ENCODE results near the gene JMJD8.
"Not testable (repeated sequence)": the region's sequence is repeated elsewhere in the genome, so short reads cannot be mapped to it uniquely, and the experiment has no call there.

Gene JMJD8

DNA sequence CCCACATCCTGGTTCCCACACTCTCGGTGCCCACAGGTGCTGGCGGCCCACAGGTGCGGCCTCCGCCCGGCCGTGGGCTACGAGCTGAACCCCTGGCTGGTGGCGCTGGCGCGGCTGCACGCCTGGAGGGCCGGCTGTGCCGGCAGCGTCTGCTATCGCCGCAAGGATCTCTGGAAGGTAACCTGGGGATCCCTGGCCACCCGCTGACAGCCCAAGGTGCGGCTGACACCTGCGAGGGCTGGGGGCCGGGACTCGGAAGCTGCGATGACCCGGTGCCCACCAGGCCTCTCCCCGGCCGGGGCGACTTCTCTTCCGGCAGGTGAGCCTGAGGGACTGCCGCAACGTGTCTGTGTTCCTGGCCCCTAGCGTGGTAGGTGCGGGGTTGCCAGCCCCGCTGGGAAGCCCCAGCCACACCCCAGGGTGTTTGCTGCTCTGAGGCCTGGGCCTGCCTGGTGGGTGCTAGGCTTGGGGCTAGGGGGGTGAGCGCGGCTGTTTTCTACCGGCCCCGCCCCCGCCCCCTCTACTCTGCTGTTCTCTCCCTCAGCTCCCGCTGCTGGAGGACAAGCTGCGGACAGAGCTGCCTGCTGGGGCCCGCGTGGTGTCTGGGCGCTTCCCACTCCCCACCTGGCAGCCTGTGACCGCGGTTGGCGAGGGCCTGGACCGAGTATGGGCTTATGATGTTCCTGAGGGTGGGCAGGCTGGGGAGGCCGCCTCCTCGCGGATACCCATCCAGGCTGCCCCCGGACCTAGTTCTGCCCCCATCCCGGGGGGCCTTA lies 37.8 kb upstream of the JMJD8 start:
- DNase-seq = no peak

DNA sequence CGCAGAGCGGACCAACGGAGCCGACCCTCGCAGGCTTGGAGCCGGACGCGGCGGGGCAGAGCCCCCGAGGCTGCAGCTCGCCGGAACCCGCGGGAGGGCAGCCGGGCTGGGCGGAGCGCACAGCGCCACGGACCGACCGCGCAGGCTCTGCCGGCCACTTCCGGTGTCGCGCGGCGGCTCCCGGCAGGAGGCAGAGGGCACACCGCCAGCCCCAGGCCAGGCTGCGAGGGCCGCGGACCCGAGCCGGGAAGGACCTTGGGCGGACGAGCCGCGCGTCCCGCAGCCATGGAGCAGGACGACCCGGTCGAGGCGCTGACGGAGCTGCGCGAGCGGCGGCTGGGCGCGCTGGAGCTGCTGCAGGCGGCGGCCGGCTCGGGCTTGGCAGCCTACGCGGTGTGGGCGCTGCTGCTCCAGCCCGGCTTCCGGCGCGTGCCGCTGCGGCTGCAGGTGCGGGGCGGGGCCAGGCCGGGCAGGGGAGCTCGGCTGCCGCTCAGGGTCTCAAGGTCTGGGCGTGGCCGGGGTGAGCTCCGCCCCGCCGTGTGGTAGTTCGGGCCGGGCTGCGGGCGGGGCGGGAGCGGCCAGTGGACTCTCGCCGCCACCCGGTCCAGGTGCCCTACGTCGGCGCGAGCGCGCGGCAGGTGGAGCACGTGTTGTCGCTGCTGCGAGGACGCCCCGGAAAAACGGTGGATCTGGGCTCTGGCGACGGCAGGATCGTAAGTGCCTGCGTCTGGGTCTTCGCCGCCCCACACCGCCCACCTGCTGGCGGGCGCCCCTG lies 37.0 kb upstream of the JMJD8 start, which contains the start of gene ANTKMT:
Gene ANTKMT (plus strand): TSS at position 157 of the 775 bp plus-strand sequence. CDS start 129 bp downstream, at position 286.
- peak; percentile 63 for DNase-seq

- DNase-seq = peak; percentile 22
Observed at GRCh38 chr16:720447-720989, 36.4 kb upstream of the JMJD8 start.

GRCh38 chr16:719815-720446 lies 35.8 kb upstream of the JMJD8 start:
- no peak for DNase-seq

DNA sequence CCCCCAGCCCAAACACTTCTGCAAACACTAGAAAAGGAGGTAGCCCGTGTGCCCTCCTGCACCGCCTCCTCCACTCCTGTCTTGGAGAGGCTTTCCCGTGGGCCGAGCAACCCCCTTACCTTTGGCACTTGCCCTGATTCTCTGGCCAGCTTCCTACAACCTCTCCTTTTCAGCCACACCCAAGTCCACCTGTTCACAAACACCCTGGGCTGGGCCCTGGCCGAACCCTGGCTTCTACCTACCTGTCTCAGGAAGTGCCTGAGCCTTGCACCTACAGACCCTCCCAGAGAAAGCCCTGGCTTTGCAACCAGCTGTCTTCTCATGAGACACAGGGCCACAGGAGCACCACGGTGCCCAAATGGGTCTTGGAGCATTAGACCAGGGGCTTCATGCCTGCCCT lies 34.8 kb upstream of the JMJD8 start:
- DNase-seq = no peak

DNA sequence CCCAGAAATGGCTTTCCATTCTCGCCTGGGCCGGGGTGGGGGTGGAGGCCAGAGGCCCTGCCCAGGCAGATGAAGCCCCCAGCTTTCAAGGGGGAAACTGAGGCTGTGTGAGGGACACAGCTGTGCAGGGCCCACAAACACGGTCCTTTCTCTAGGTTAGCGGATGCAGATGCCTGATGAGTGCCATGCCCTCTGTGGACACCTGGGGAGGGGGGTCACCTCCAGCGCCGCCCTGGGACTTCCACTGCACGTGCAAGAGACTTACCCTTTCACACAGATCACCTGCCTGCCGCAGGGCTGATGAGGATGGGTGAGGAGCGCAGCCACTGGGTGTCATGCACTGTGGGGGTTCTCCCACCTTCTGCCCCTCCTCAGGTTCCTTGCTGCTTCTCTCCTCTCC lies 34.3 kb upstream of the JMJD8 start:
- no peak for DNase-seq

GRCh38 chr16:717450-718245 lies 33.5 kb upstream of the JMJD8 start:
- DNase-seq = no peak

DNA sequence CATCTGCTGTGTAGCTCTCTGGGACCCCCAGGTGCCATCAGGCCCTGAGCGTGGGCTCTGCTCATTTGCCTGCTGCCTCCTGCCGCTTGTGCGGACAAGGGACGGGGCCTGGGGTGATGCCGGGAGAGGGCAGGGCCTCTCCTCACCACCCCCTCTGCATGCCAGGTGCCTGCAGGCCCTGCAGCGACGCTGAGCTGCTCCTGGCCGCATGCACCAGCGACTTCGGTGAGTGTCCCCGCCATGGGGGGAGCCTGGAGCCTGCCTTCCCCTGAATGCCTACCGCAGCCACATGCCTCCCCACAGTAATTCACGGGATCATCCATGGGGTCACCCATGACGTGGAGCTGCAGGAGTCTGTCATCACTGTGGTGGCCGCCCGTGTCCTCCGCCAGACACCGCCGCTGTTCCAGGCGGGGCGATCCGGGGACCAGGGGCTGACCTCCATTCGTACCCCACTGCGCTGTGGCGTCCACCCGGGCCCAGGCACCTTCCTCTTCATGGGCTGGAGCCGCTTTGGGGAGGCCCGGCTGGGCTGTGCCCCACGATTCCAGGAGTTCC lies 32.7 kb upstream of the JMJD8 start:
- no peak for DNase-seq

GRCh38 chr16:716200-716568 lies 32.0 kb upstream of the JMJD8 start:
- DNase-seq = no peak

DNA sequence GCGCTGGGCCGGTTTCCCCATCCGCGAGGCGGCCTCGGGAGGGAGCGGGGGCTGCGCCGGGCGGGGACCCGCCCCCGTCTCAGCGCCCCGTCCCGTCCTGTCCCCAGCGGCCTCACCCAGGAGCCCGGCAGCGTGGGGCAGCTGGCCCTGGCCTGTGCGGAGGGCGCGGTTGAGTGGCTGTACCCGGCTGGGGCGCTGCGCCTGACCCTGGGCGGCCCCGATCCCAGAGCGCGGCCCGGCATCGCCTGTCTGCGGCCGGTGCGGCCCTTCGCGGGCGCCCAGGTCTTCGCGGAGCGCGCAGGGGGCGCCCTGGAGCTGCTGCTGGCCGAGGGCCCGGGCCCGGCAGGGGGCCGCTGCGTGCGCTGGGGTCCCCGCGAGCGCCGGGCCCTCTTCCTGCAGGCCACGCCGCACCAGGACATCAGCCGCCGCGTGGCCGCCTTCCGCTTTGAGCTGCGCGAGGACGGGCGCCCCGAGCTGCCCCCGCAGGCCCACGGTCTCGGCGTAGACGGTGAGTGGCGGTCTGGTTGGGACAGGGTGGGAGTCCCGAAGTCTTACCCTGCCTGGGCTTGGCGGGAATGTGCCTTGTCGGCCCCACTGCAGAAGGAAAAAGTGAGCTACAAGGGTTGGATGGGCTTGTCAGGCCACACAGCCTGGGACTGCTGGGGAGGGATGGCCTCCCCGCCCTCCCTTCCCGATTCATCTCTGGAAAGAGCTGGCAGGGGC lies 31.5 kb upstream of the JMJD8 start:
- DNase-seq = no peak

- DNase-seq = peak; percentile 32
Observed at GRCh38 chr16:714558-715476, 30.7 kb upstream of the JMJD8 start, which contains the start of gene METRN. TSS of gene METRN (plus strand) at chr16:715118. CDS start at chr16:715290, 172 bp downstream.

GRCh38 chr16:714079-714478 lies 29.9 kb upstream of the JMJD8 start:
- no peak for DNase-seq

DNA sequence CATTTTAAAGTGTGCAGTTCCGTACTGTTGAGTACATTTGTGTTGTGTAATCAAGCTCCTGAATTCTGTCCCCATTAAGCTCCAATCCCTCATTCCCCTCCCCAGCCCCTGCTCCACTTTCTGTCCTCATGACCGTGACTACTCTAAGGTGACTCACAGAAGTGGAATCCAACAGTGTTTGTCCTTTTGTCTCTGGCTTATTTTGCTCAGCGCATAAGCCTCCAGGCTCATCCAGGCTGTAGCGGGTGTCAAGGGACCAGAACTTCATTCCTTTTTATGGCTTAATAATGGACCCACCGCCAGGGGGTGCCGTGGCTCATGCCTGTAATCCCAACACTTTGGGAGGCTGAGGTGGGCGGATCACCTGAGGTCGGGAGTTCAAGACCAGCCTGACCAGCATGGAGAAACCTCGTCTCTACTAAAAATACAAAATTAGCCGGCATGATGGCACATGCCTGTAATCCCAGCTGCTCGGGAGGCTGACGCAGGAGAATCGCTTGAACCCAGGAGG lies 28.7 kb upstream of the JMJD8 start:
- not testable (repeated sequence) for DNase-seq

GRCh38 chr16:711548-712320 lies 27.6 kb upstream of the JMJD8 start:
- DNase-seq = peak; percentile 30

- DNase-seq = no peak
Observed at GRCh38 chr16:711084-711483, 26.9 kb upstream of the JMJD8 start.

- no peak for DNase-seq
Observed at GRCh38 chr16:710500-711075, 26.5 kb upstream of the JMJD8 start.

DNA sequence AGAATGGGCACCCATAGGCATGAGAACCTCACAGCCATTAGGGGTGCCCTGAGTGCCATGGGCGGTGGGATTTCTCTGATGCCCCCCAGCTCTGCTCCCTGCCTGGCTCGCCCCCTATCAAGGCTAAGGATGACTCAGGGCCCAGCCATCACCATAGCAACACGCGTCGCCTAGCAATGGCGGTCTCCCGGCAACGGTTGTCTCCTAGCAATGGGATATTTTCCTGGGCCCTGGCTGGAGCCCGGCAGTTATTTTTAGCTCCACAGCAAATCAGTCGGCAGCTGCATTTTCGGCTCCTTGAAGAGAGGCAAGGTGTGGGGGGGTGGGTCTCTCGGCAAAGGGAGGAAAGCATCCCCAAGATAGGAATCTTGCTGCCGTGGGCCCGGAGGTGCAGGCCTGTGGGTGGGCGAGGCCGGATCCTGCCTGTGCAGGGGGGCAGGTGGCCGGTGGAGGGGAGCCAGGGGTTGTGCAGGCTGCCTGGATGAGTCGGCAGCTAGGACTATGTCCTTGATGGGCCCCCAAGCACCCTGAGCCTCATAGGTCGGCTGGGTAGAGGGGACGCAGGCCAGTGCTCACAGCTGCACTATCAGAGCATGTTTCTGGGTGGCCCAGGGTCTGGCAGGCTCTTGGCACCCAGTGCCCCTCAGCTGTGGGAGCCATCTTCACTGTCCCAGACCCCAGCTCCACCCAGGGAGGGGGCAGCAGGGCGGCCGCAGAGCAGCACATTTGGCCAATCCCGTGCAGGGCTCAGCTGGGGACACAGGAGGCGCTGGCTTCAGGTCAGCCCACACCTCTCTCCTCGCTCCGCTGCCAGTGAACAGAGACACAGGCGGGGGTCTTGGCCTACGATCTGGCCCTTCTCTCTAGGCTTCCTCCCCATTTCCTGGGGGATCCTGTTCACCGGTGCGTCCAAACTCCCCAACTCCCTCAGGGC lies 25.7 kb upstream of the JMJD8 start:
- peak; percentile 85 for DNase-seq

DNA sequence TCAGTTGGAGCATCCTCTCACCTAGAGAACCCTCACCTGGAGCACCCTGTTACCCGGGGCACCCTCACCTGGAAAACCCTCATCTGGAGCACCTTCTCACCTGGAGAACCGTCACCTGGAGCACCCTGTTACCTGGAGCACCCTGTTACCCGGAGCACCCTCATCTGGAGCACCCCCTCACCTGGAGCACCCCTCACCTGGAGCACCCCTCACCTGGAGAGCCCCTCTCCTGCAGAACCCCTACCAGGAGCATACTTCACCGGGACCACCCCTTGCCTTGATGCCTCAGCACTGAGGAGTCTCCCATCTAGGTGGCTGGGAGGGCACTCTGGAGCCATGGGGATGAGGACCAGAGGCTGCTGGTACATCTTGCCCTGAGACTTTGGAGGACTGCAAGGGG lies 24.8 kb upstream of the JMJD8 start:
- no peak for DNase-seq
